RWPE2 (cell line): ENCODE data around the gene MAN1A2.
A peak's percentile ranks its signal among the peaks of the same experiment; 100 is the strongest.

Source experiments
- ATAC-seq: fragments of 200-7000 bp; cut with Tn5 transposase; 3 replicates; pipeline ENCODE4 v1.9.1; 2021; ENCODE audit warnings: low read depth
- DNase-seq: peaks from one replicate; pipeline ENCODE4 v3.0.0-alpha.2; 2020; ENCODE audit warnings: low spot score
- H3K27ac ChIP-seq: fragments of 450-650 bp; 2 replicates; pipeline ENCODE4 v1.5.1; 2017; ENCODE audit warnings: mild to moderate bottlenecking; ENCODE audit not compliant: poor library complexity, severe bottlenecking
- H3K27me3 ChIP-seq: fragments of 250-450 bp; sonication (Bioruptor Pico); 2 replicates; pipeline ENCODE4 v1.5.1; 2021; ENCODE audit warnings: mild to moderate bottlenecking, moderate library complexity; ENCODE audit not compliant: insufficient read depth, poor library complexity, severe bottlenecking
- H3K36me3 ChIP-seq: fragments of 250-450 bp; sonication (Bioruptor Pico); 2 replicates; pipeline ENCODE4 v1.5.1; 2020; ENCODE audit warnings: low read depth, mild to moderate bottlenecking, moderate library complexity
- H3K4me1 ChIP-seq: fragments of 250-450 bp; sonication (Bioruptor Pico); 2 replicates; pipeline ENCODE4 v1.5.1; 2021; ENCODE audit warnings: mild to moderate bottlenecking, moderate library complexity; ENCODE audit not compliant: insufficient read depth, poor library complexity, severe bottlenecking
- H3K4me3 ChIP-seq: fragments of 250-450 bp; sonication (Bioruptor Pico); 2 replicates; pipeline ENCODE4 v1.5.1; 2021; ENCODE audit warnings: mild to moderate bottlenecking, moderate library complexity; ENCODE audit not compliant: severe bottlenecking
- H3K9me3 ChIP-seq: fragments of 250-450 bp; sonication (Bioruptor Pico); 2 replicates; pipeline ENCODE4 v1.5.1; 2021; ENCODE audit warnings: mild to moderate bottlenecking, moderate library complexity; ENCODE audit not compliant: severe bottlenecking
- CTCF ChIP-seq: fragments of 450-650 bp; IDR thresholded peaks from one replicate; pipeline ENCODE4 v1.5.1; 2017; ENCODE audit warnings: mild to moderate bottlenecking, moderate library complexity; ENCODE audit not compliant: poor library complexity, severe bottlenecking

The MAN1A2 gene

GRCh38 chr1:117416546-117417125, 49.4 kb downstream of the MAN1A2 start:
- Histone ChIP-seq H3K4me3 (no peak overlapping the region), H3K4me1 (no peaks in the 10 kb centered on the region), H3K9me3 (no peaks in the 10 kb centered on the region), H3K36me3 (peaks cover 15% of the 10 kb centered on the region; the same call in 1 of the 2 replicates), H3K27me3 (no peaks in the 10 kb centered on the region), H3K27ac (no peak overlapping the region)
- DNase-seq (no peak), ATAC-seq (no peak)
- TF ChIP-seq CTCF = no peak

GRCh38 chr1:117425050-117425734, 57.9 kb downstream of the MAN1A2 start:
- no peaks in the 10 kb centered on the region for H3K27me3 ChIP-seq
- peaks cover 7% of the 10 kb centered on the region for H3K9me3 ChIP-seq
- DNase-seq = no peak
- no peaks in the 10 kb centered on the region for H3K4me1 ChIP-seq
- no peak overlapping the region for H3K27ac ChIP-seq
- ATAC-seq = no peak
- H3K4me3 ChIP-seq = no peak overlapping the region
- no peak for TF ChIP-seq CTCF
- peaks cover 13% of the 10 kb centered on the region for H3K36me3 ChIP-seq

- DNase-seq = no peak
- TF ChIP-seq CTCF = no peak
Observed at GRCh38 chr1:117427297-117427696, 60.0 kb downstream of the MAN1A2 start.

GRCh38 chr1:117433943-117434342, 66.7 kb downstream of the MAN1A2 start:
- Histone ChIP-seq H3K27ac (no peak overlapping the region), H3K27me3 (no peaks in the 10 kb centered on the region), H3K36me3 (no peaks in the 10 kb centered on the region), H3K4me1 (no peaks in the 10 kb centered on the region), H3K4me3 (no peak overlapping the region), H3K9me3 (no peaks in the 10 kb centered on the region)
- DNase-seq (no peak), ATAC-seq (peak; percentile 25; the same call in 1 of the 3 replicates)
- TF ChIP-seq CTCF = no peak

More at GRCh38 chr1:117427297-117427696, 60.0 kb downstream of the MAN1A2 start:
- H3K36me3 ChIP-seq = peaks cover 13% of the 10 kb centered on the region
- H3K27me3 ChIP-seq = no peaks in the 10 kb centered on the region
- H3K4me3 ChIP-seq = no peak overlapping the region
- no peak overlapping the region for H3K27ac ChIP-seq
- no peak for ATAC-seq
- no peaks in the 10 kb centered on the region for H3K4me1 ChIP-seq
- peaks cover 7% of the 10 kb centered on the region for H3K9me3 ChIP-seq

GRCh38 chr1:117436513-117436912, 69.3 kb downstream of the MAN1A2 start:
- H3K4me1 ChIP-seq = no peaks in the 10 kb centered on the region
- no peak for DNase-seq
- H3K4me3 ChIP-seq = no peak overlapping the region
- H3K27ac ChIP-seq = no peak overlapping the region
- no peaks in the 10 kb centered on the region for H3K36me3 ChIP-seq
- ATAC-seq = no peak; the same call in 2 of the 3 replicates
- H3K9me3 ChIP-seq = no peaks in the 10 kb centered on the region
- no peaks in the 10 kb centered on the region for H3K27me3 ChIP-seq
- no peak for TF ChIP-seq CTCF
